HG02588 (cell line): ENCODE measurements around the gene NOS1.

ENCODE experiments used
- ATAC-seq: cut with Tn5 transposase; IDR thresholded peaks from one replicate; pipeline ENCODE4 v1.9.1; 2021; ENCODE audit warnings: mild to moderate bottlenecking, moderate library complexity; ENCODE audit not compliant: unreplicated experiment

The NOS1 gene

GRCh38 chr12:117331691-117332090 lies 29.7 kb downstream of the NOS1 start:
- ATAC-seq, result no peak

- ATAC-seq, result no peak
These were observed 30.8 kb downstream of the NOS1 start for GRCh38 chr12:117330441-117331113.

GRCh38 chr12:117329756-117330155 lies 31.7 kb downstream of the NOS1 start:
- no peak for ATAC-seq

GRCh38 chr12:117328556-117329100 lies 32.8 kb downstream of the NOS1 start:
- ATAC-seq, result no peak

GRCh38 chr12:117322428-117322827 lies 39.0 kb downstream of the NOS1 start:
- ATAC-seq, result no peak

GRCh38 chr12:117321572-117321971 lies 39.9 kb downstream of the NOS1 start:
- no peak for ATAC-seq

- no peak for ATAC-seq
These were observed 42.8 kb downstream of the NOS1 start for GRCh38 chr12:117318591-117318990.

- no peak for ATAC-seq
These were observed 45.1 kb downstream of the NOS1 start for GRCh38 chr12:117316336-117316735.

GRCh38 chr12:117313926-117314325 lies 47.5 kb downstream of the NOS1 start:
- no peak for ATAC-seq

GRCh38 chr12:117312770-117313169 lies 48.7 kb downstream of the NOS1 start:
- ATAC-seq, result no peak

GRCh38 chr12:117309276-117309925 lies 52.0 kb downstream of the NOS1 start:
- no peak for ATAC-seq

- no peak for ATAC-seq
These were observed 61.3 kb downstream of the NOS1 start for GRCh38 chr12:117300174-117300573.

- ATAC-seq, result no peak
These were observed 62.7 kb downstream of the NOS1 start for GRCh38 chr12:117298648-117299225.

GRCh38 chr12:117298191-117298590 lies 63.2 kb downstream of the NOS1 start:
- no peak for ATAC-seq

GRCh38 chr12:117294189-117294603 lies 67.2 kb downstream of the NOS1 start:
- no peak for ATAC-seq

GRCh38 chr12:117293510-117293909 lies 67.9 kb downstream of the NOS1 start:
- no peak for ATAC-seq

GRCh38 chr12:117292688-117293087 lies 68.7 kb downstream of the NOS1 start:
- no peak for ATAC-seq

GRCh38 chr12:117284140-117284539 lies 77.3 kb downstream of the NOS1 start:
- ATAC-seq, result no peak

GRCh38 chr12:117282490-117282889 lies 78.9 kb downstream of the NOS1 start:
- no peak for ATAC-seq

- ATAC-seq, result no peak
These were observed 81.3 kb downstream of the NOS1 start for GRCh38 chr12:117280019-117280680.

- no peak for ATAC-seq
These were observed 81.8 kb downstream of the NOS1 start for GRCh38 chr12:117279606-117280005.
